IgD-negative memory B cell (primary cell): ENCODE measurements around the gene HTR4. TPM values are rescaled to one million over a fixed set of nuclear protein-coding genes. Genes with fewer than 3 reads are reported as not detected.
A peak's percentile ranks its signal among the peaks of the same experiment; 100 is the strongest.

ENCODE experiments used
- H3K27ac Mint-ChIP-seq, 3 donors: one replicate each; pipeline ENCODE4 v1.8.0; 2020 to 2022; ENCODE audit warnings: mild to moderate bottlenecking in 3 of 3, mixed read lengths in 3 of 3, moderate library complexity in 1 of 3
- H3K27me3 Mint-ChIP-seq: one replicate; pipeline ENCODE4 v1.8.0; 2021; ENCODE audit warnings: mixed read lengths
- H3K36me3 Mint-ChIP-seq: one replicate; pipeline ENCODE4 v1.8.0; 2020; ENCODE audit warnings: mild to moderate bottlenecking, mixed read lengths
- H3K4me1 Mint-ChIP-seq, 3 donors: one replicate each; pipeline ENCODE4 v1.8.0; 2020 to 2022; ENCODE audit warnings: mixed read lengths in 3 of 3, mild to moderate bottlenecking in 1 of 3
- H3K4me3 Mint-ChIP-seq, 4 donors: one replicate each; pipeline ENCODE4 v1.8.0; 2020 to 2022; ENCODE audit warnings: mild to moderate bottlenecking in 4 of 4, mixed read lengths in 4 of 4, moderate library complexity in 3 of 4
- H3K9me3 Mint-ChIP-seq, 3 donors: one replicate each; pipeline ENCODE4 v1.8.0; 2020 to 2021; ENCODE audit warnings: mixed read lengths in 3 of 3, mild to moderate bottlenecking in 1 of 3
- polyA plus RNA-seq: library from polyadenylated mRNA; unstranded; fragments of 300-500 nt; fragmentation: Illumina TruSeq; gene quantifications from one replicate; pipeline ENCODE4 v1.2.3, GENCODE V29; 2021

Gene HTR4, protein sequence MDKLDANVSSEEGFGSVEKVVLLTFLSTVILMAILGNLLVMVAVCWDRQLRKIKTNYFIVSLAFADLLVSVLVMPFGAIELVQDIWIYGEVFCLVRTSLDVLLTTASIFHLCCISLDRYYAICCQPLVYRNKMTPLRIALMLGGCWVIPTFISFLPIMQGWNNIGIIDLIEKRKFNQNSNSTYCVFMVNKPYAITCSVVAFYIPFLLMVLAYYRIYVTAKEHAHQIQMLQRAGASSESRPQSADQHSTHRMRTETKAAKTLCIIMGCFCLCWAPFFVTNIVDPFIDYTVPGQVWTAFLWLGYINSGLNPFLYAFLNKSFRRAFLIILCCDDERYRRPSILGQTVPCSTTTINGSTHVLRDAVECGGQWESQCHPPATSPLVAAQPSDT
- not detected for polyA plus RNA-seq

DNA sequence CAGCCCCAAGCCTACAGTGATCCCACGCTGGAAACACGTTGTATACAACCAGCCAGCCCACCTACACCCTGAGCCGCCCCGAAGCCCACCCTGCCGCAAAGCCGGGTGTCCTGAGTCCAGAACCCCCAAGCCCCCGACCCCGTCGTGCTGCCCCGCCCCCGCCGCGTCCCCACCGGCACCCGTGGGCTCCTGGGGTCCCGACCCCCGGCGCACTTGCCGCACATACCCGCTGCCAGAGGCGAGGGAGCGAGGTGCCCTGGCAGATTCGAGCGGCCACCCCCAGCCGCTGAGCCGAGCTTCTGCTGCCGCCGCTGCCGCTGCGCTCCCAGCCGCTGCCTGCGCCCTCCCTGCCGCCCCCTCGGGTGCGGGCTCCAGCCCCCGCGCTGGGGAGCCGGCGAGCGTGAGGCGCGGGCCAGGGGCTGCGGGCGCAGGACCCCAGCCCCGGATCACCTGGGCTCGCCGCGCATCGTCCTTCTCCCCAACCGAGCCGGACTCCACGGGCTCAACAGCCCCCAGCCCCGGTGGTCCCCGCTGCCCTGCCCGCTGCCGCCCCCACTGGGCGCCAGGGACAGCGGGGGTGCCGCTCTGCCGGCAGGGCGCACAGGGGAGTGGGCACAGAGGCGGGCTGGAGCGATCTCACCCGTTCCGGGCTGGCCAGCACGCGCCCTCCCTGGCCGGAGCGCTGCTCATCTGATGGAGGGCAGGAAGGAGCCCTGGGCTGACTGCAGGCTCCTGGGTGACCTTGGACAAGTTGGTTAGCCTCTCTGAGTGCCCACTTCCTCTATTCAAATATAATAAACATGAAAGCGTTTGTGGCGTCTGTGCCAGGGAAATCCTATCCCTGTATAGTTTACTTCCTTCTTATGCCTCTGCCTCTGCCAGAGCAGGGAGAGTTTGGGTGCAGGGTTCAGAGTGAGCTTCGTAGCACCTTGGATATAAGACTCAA, at the start of gene HTR4:
Gene HTR4, minus strand, starts transcription at position 692 of the 946 bp plus-strand sequence. CDS start 17,513 bp downstream, outside the sequence.
- Mint-ChIP-seq H3K27ac (no peak within 1 kb of the TSS), H3K27me3 (peaks cover 18% of the 10 kb centered on the region), H3K9me3 (peaks cover 0 to 7% (median 0%) of the 10 kb centered on the region in 3 donors), H3K4me3 (no peak within 1 kb of the TSS), H3K36me3 (peaks cover 2% of the 10 kb centered on the region), H3K4me1 (peaks cover 0 to 3% (median 0%) of the 10 kb centered on the region in 3 donors)

DNA sequence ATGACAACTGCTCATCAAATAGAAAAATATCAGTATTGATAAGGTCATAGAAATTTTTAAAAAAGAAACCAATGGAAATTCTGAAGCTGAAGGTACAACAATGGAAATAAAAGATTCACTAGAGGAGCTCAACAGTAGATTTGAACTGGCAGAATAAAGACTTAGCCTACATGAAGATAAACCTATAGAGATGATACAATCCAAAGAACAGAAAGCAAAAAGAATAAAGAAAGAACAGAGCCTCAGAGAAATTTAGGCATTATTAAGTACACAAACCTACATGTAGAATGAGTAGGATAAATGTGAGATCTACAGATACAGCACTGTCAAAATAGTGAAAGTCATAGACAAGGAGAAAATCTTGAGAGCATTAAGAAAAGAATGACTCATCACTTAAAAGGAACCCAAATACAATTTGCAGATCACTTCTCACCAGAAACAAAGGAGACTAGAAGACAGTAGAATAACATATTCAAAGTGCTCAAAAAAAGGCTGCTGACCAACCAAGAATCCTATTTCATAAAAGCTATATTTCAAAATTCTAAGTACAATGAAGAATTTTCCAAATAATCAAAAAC, 47.8 kb upstream of the HTR4 start:
- H3K27ac Mint-ChIP-seq: no peak overlapping the region
- H3K9me3 Mint-ChIP-seq: peaks cover 4 to 20% (median 13%) of the 10 kb centered on the region in 3 donors
- H3K4me1 Mint-ChIP-seq: no peaks in the 10 kb centered on the region
- peaks cover 2% of the 10 kb centered on the region for H3K36me3 Mint-ChIP-seq
- peaks cover 11% of the 10 kb centered on the region for H3K27me3 Mint-ChIP-seq
- no peak overlapping the region for H3K4me3 Mint-ChIP-seq

DNA sequence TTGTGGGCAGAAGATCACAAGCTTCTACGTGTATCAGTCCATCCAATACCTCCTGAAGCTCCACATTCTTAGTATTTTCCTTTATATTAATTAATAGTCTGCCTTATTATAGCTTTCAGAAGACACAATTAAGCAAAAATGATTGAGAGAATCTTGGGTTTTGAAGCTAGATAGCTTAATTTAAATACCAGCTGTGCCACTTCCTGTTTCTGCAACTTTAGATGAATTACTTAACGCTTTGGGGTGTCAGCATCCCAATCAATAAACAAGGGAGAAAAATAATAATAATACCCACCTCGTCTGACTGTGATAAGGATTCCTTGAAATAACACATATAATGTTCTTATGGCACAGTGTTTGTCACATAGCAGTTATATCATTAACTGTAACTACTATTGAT, 44.7 kb upstream of the HTR4 start:
- no peak overlapping the region for H3K4me3 Mint-ChIP-seq
- H3K4me1 Mint-ChIP-seq: no peaks in the 10 kb centered on the region
- peaks cover 2% of the 10 kb centered on the region for H3K36me3 Mint-ChIP-seq

DNA sequence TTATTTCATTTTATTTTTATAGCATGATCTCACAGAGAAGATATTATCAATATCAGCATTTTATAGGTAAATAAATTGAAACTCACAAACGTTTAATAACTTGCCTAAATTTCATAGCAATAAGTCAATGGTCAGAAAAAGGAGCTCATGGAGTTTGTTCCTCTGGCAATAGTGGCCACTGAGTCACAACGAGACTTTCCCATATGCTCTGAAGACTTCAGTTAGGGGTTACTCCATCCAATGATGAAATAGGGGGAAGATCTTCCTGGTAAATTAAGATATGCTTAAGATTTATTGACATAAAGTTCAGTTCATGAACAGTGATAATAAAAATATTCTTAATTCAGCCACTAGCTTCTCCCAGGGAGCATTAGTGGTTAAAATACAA, 43.5 kb upstream of the HTR4 start:
- no peak overlapping the region for H3K27ac Mint-ChIP-seq

More for the DNA sequence above, 44.7 kb upstream of the HTR4 start:
- H3K27ac Mint-ChIP-seq: no peak overlapping the region
- peaks cover 5% of the 10 kb centered on the region for H3K27me3 Mint-ChIP-seq
- H3K9me3 Mint-ChIP-seq: peaks cover 6 to 24% (median 10%) of the 10 kb centered on the region in 3 donors

DNA sequence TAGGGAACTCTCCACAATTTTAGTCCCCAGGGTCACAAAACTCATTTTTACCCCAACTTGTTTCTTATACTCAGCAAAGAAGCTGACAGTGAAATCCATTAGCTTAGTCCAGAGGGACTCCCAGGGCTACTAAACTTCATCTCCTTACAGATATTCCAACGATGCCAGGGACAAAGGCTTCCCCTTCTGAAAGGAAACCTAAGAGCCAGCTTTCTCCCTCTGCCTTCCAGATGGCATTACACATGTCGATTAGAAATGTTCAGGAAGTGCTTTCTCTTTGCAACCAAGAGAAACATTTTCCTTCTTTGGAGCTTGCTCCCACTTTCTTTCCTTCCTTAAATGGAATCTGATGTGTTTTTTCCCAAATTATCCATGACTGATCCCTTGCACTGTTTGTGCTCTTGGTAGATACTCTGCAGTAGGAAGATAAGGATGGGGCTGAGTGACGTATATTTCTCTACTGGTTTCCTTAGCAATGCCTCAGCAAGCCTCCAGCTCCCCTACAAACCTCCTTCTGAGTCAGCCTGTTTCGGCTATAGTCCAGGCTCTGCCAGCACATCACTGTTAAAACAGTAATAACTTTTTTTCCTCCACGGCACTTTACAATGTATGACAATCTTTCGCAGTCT, 43.0 kb upstream of the HTR4 start:
- Mint-ChIP-seq H3K27ac (no peak overlapping the region), H3K36me3 (peaks cover 2% of the 10 kb centered on the region), H3K9me3 (peaks cover 3 to 16% (median 6%) of the 10 kb centered on the region in 3 donors), H3K4me3 (no peak overlapping the region), H3K4me1 (no peaks in the 10 kb centered on the region), H3K27me3 (peaks cover 4% of the 10 kb centered on the region)

More for the DNA sequence above, 43.5 kb upstream of the HTR4 start:
- Mint-ChIP-seq H3K36me3 (peaks cover 2% of the 10 kb centered on the region), H3K4me3 (no peak overlapping the region), H3K9me3 (peaks cover 5 to 17% (median 6%) of the 10 kb centered on the region in 3 donors), H3K27me3 (peaks cover 4% of the 10 kb centered on the region), H3K4me1 (no peaks in the 10 kb centered on the region)

DNA sequence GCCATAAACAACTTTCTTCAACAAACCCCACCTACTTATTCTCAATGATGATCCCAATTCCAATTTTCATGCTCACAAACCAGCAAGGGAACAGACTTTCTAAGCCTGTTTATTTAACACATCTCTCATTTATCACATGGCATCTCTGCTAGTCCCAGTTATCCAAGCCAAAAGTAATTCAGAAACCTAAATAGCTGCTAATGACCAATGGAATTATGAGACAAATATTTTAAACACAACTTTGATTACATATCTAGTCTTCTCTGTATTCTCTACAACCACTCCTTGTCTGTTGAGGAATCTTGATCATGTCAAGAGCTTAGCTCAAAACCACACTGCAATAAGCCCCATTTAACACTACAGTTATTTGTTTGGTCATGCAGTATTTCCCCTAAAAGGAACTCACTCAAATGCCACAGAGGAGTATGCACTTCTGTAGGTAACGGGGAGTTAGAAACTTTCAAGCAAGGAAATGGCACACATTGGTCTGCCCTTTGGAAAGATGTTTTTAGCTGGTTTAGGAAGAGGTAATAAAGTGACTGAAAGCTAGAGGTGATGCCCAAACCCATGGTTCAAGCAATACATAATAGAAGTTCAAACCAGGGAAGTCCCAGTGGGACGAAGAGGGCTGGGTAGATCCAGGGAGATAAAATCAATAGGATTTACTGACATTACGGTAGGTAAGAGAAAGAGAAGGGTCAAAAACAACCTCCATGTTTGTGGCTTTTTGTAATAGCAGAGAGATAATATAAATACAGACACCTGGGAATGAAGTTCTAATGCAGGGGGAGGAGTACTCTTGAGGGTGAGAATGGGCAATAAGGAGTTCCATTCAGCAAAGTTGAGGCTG, 42.1 kb upstream of the HTR4 start:
- Mint-ChIP-seq H3K36me3 (peaks cover under 1% of the 10 kb centered on the region), H3K27me3 (peaks cover 4% of the 10 kb centered on the region), H3K9me3 (peaks cover 0 to 9% (median 3%) of the 10 kb centered on the region in 3 donors), H3K27ac (no peak overlapping the region), H3K4me1 (no peaks in the 10 kb centered on the region), H3K4me3 (no peak overlapping the region)

DNA sequence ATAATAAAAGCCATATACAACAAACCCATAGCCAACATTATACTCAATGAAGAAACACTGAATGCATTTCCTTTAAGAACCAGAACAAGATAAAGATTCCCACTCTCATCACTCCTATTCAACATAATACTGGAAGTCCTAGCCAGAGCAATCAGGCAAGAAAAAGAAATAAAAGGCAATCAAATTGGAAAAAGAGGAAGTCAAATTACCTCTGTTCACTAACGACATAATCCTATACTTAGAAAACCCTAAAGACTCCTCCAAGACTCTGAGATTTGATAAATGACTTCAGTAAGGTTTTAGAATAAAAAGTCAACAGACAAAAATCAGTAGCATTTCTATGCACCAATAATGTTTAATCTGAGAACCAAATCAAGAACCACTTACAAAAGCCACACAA, 36.6 kb upstream of the HTR4 start:
- Mint-ChIP-seq H3K27ac (no peak overlapping the region), H3K27me3 (peaks cover 2% of the 10 kb centered on the region), H3K4me1 (no peaks in the 10 kb centered on the region), H3K4me3 (no peak overlapping the region), H3K36me3 (no peaks in the 10 kb centered on the region), H3K9me3 (peaks cover 4 to 23% (median 13%) of the 10 kb centered on the region in 3 donors)

DNA sequence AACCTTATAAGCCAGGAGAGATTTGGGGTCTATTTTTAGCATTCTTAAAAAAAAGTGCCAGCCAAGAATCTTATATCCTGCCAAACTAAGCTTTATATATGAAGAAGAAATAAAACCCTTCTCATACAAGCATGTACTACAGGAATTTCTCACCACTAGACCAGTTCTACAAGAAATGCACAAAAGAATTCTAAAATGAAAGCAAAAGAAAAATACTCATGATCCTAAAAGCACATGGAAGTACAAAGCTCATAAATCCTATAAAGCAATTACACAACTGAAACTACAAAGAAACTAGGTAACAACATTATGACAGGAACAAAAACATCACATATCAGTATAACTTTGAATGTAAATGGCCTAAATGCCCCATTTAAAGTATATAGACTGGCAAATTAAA, 34.5 kb upstream of the HTR4 start:
- no peaks in the 10 kb centered on the region for H3K4me1 Mint-ChIP-seq
- H3K27ac Mint-ChIP-seq: no peak overlapping the region
- no peak overlapping the region for H3K4me3 Mint-ChIP-seq
- no peaks in the 10 kb centered on the region for H3K36me3 Mint-ChIP-seq
- H3K27me3 Mint-ChIP-seq: peaks cover 4% of the 10 kb centered on the region
- H3K9me3 Mint-ChIP-seq: peaks cover 2 to 20% (median 16%) of the 10 kb centered on the region in 3 donors

DNA sequence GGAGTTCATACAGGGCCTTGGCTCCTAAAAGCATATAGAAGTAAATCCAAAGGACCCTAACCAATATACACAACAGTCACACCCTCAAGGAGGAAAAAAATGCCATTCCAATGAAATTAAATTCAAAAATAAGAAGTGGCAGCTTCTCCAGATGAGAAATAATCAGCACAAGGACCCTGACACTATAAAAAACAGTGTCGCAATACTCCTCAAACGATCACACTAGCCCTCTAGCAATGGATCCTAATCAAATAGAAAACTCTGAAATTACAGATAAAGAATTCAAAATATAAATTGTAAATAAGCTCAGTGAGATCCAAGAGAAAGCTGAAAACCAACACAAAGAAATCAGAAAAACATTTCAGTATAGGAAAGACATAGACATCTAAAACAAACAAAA, 33.5 kb upstream of the HTR4 start:
- Mint-ChIP-seq H3K27ac (peak overlapping the region in 1 of 3 donors; percentile 54), H3K4me3 (no peak overlapping the region), H3K36me3 (no peaks in the 10 kb centered on the region), H3K9me3 (peaks cover 2 to 20% (median 16%) of the 10 kb centered on the region in 3 donors), H3K4me1 (no peaks in the 10 kb centered on the region), H3K27me3 (peaks cover 7% of the 10 kb centered on the region)

DNA sequence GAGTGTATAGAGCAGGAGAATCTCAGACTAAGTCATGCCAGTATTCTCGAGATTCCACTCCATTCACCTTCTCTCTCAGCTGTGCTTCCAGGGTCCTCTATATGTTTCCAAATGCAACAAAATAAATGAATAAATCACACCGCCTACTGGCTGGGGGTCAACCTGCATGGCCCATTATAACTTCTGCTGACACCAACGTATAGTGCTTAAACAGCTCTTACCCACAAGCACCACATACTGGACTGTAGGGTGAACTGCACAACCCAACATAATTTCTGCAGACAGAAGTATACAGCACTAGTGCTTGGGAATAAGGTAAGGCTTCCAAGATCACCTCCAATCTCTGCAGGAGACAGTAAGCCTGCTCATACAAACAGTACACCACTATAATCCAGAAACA, 33.1 kb upstream of the HTR4 start:
- no peaks in the 10 kb centered on the region for H3K4me1 Mint-ChIP-seq
- peaks cover 2 to 20% (median 16%) of the 10 kb centered on the region in 3 donors for H3K9me3 Mint-ChIP-seq

DNA sequence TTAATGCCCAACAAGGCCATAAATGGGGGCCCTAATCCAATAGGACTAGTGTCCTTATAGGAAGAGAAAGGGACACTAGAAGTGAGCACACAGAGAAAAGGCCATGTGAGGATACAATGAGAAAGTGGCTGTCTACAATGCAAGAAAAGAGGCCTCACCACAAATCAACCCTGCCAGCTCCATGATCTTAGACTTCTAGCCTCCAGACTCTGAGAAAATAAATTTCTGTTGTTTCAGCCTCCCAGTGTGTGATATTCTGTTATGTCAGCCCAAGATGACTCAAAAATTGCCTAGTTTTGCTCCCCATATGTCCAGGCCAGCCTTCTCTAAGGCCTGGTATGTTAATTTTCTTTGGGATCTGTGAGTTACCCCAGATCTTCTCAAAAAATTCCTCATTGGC, 32.3 kb upstream of the HTR4 start:
- Mint-ChIP-seq H3K27ac (no peak overlapping the region), H3K4me1 (no peaks in the 10 kb centered on the region), H3K27me3 (peaks cover 7% of the 10 kb centered on the region), H3K4me3 (no peak overlapping the region), H3K36me3 (no peaks in the 10 kb centered on the region), H3K9me3 (peaks cover 2 to 20% (median 16%) of the 10 kb centered on the region in 3 donors)

More for the DNA sequence above, 33.1 kb upstream of the HTR4 start:
- peak overlapping the region in 1 of 3 donors; percentile 54 for H3K27ac Mint-ChIP-seq
- no peaks in the 10 kb centered on the region for H3K36me3 Mint-ChIP-seq
- peaks cover 7% of the 10 kb centered on the region for H3K27me3 Mint-ChIP-seq
- no peak overlapping the region for H3K4me3 Mint-ChIP-seq

DNA sequence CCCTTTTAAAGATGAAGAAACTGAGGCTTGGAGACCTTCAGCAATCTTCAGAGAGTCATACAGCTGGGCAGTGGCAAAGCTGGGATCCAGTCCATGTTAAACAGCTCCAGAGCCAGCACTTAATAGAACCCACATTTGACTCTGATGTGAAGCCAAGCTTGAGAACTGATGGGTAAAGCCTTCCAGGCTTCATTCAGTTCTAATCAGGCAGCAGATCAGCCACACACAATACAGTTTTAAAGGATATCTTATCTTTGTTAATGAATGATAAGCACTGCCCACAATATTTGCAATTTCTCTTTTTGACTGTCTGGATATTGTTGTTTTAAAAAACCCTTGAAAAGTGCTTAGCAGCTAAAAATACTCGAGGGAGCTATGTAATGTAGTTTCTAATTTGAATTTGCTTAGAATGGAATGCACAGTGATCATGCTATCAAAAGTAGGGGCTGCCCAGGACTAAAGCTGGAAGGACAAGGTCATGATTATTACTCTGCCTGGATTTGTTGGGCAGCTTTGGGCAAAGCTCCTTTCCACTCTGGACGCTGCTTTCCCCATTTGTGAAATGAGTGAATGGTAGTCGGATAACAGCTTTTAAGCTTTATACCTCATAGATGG, 31.3 kb upstream of the HTR4 start:
- no peaks in the 10 kb centered on the region for H3K4me1 Mint-ChIP-seq
- H3K27ac Mint-ChIP-seq: no peak overlapping the region
- peaks cover 5% of the 10 kb centered on the region for H3K27me3 Mint-ChIP-seq
- H3K36me3 Mint-ChIP-seq: no peaks in the 10 kb centered on the region
- H3K4me3 Mint-ChIP-seq: no peak overlapping the region
- H3K9me3 Mint-ChIP-seq: peaks cover 2 to 13% (median 10%) of the 10 kb centered on the region in 3 donors

DNA sequence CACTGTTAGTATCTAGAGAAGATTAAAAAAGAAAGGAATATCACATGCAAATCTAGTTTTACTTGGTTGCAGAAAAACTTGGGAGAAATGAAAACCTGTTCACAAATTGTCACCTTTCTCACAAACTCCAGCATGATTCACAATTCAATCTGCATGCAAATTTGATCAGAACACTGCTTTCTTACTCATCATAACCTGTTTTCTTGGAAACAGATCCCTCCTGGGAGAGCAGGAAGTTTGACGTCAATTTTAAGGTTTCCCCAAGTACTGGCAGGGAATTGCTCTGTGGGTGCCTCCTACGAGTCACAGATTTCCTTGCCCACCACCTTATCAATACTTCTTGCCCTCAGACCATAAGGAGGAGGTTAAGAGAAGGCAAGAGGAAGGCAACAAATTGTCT, 30.2 kb upstream of the HTR4 start:
- H3K4me3 Mint-ChIP-seq: no peak overlapping the region
- H3K9me3 Mint-ChIP-seq: peaks cover 2 to 12% (median 6%) of the 10 kb centered on the region in 3 donors
- H3K27ac Mint-ChIP-seq: no peak overlapping the region
- no peaks in the 10 kb centered on the region for H3K4me1 Mint-ChIP-seq
- no peaks in the 10 kb centered on the region for H3K36me3 Mint-ChIP-seq
- peaks cover 5% of the 10 kb centered on the region for H3K27me3 Mint-ChIP-seq
